Naive thymus-derived CD8-positive, alpha-beta T cell (primary cell): Measurements from ENCODE around the gene GOLPH3. TPM values are rescaled to one million over a fixed set of nuclear protein-coding genes. Genes with fewer than 3 reads are reported as not detected.

Source experiments
- polyA plus RNA-seq, 3 donors: library from polyadenylated mRNA; unstranded; fragments of 300-500 nt; fragmentation: Illumina TruSeq; gene quantifications; one replicate each; pipeline ENCODE4 v1.2.3, GENCODE V29; 2021
- total RNA-seq, 8 experiments: library from RNA in 2 of 8; stranded (reverse) in 2 of 8; gene quantifications; one replicate each; pipeline ENCODE4 v1.2.3 and lab custom pipeline; 2021 to 2026

The GOLPH3 gene
- total and polyA plus RNA-seq, 5 experiments from 2014 or later, result 63.7 to 88.0 (median 65.7) TPM

Other genes starting within 250 kb of the GOLPH3 start
- 10 to 100 TPM; 25.4 to 32.5 TPM for gene MTMR12, start 138.6 kb upstream of the GOLPH3 start, total RNA-seq
- gene MTMR12, start 138.6 kb upstream of the GOLPH3 start, polyA plus RNA-seq, result 10 to 100 TPM; 14.2 to 17.2 (median 14.3) TPM